Astrocyte (in vitro differentiated cells and primary cell): ENCODE results near the gene TRANK1. TPM values are rescaled to one million over a fixed set of nuclear protein-coding genes. Genes with fewer than 3 reads are reported as not detected.

Experiments
- DNase-seq: peaks from one replicate; pipeline ENCODE4 v3.0.0-alpha.2; 2010; ENCODE audit warnings: low read depth
- FAIRE-seq: peaks from 2 replicates; lab custom pipeline; 2011; peaks lifted over from hg19 to GRCh38; lab: Jason Lieb, UNC
- H2AFZ ChIP-seq: 2 replicates; pipeline ENCODE4 v1.6.0; 2012; ENCODE audit warnings: low read depth, low read length, inconsistent platforms
- H3K27ac ChIP-seq: 2 replicates; pipeline ENCODE4 v1.5.1; 2011; ENCODE audit warnings: low read depth, low read length, inconsistent platforms
- H3K27me3 ChIP-seq: 2 replicates; pipeline ENCODE4 v1.6.0; 2011; ENCODE audit warnings: low read length, inconsistent platforms; ENCODE audit not compliant: insufficient read depth
- H3K36me3 ChIP-seq: 2 replicates; pipeline ENCODE4 v1.5.1; 2011; ENCODE audit warnings: low read length, inconsistent platforms; ENCODE audit not compliant: insufficient read depth
- H3K4me1 ChIP-seq: 2 replicates; pipeline ENCODE4 v1.5.1; 2011; ENCODE audit warnings: low read length, inconsistent platforms; ENCODE audit not compliant: insufficient read depth
- H3K4me2 ChIP-seq: 2 replicates; pipeline ENCODE4 v1.6.0; 2012; ENCODE audit warnings: low read length, inconsistent platforms
- H3K4me3 ChIP-seq: 2 replicates; pipeline ENCODE4 v1.5.1; 2011; ENCODE audit warnings: low read depth, mild to moderate bottlenecking, low read length, inconsistent platforms; ENCODE audit not compliant: insufficient read depth
- H3K79me2 ChIP-seq: 2 replicates; pipeline ENCODE4 v1.6.0; 2012; ENCODE audit warnings: mild to moderate bottlenecking, low read length, inconsistent platforms; ENCODE audit not compliant: insufficient read depth
- H3K9ac ChIP-seq: 2 replicates; pipeline ENCODE4 v1.6.0; 2012; ENCODE audit warnings: mild to moderate bottlenecking, low read length, inconsistent platforms
- H3K9me3 ChIP-seq: 2 replicates; pipeline ENCODE4 v1.5.1; 2012; ENCODE audit warnings: low read depth, mild to moderate bottlenecking, low read length, inconsistent platforms; ENCODE audit not compliant: insufficient read depth
- H4K20me1 ChIP-seq: 2 replicates; pipeline ENCODE4 v1.6.0; 2012; ENCODE audit warnings: low read length, inconsistent platforms; ENCODE audit not compliant: insufficient read depth
- H3K27ac Mint-ChIP-seq: one replicate; pipeline ENCODE4 v1.8.0; 2021; ENCODE audit warnings: mild to moderate bottlenecking, mixed read lengths; ENCODE audit not compliant: unreplicated experiment
- H3K27me3 Mint-ChIP-seq: one replicate; pipeline ENCODE4 v1.8.0; 2021; ENCODE audit warnings: low read depth, mixed read lengths; ENCODE audit not compliant: unreplicated experiment
- H3K36me3 Mint-ChIP-seq: one replicate; pipeline ENCODE4 v1.8.0; 2021; ENCODE audit warnings: low read depth, mixed read lengths; ENCODE audit not compliant: unreplicated experiment
- H3K4me1 Mint-ChIP-seq: one replicate; pipeline ENCODE4 v1.8.0; 2021; ENCODE audit warnings: low read depth, mixed read lengths; ENCODE audit not compliant: unreplicated experiment
- H3K4me3 Mint-ChIP-seq: one replicate; pipeline ENCODE4 v1.8.0; 2021; ENCODE audit warnings: mild to moderate bottlenecking, moderate library complexity, mixed read lengths; ENCODE audit not compliant: unreplicated experiment
- H3K9me3 Mint-ChIP-seq: one replicate; pipeline ENCODE4 v1.8.0; 2021; ENCODE audit warnings: mild to moderate bottlenecking, mixed read lengths; ENCODE audit not compliant: unreplicated experiment
- CTCF ChIP-seq: IDR thresholded peaks from 2 replicates; pipeline ENCODE4 v1.5.1; 2011; ENCODE audit warnings: low read depth, mild to moderate bottlenecking, inconsistent platforms, low read length, moderate library complexity; ENCODE audit not compliant: insufficient read depth
- EZH2 ChIP-seq: IDR thresholded peaks from 2 replicates; pipeline ENCODE4 v1.6.1; 2012; ENCODE audit warnings: mild to moderate bottlenecking, low read length, inconsistent platforms; ENCODE audit not compliant: insufficient read depth
- total RNA-seq: library from RNA; stranded (reverse); gene quantifications from 2 replicates; pipeline ENCODE4 v1.2.1, GENCODE V29; 2021

TRANK1 gene
- total RNA-seq, 1 donor from 2014 or later = 5.6 TPM

GRCh38 chr3:36786921-36787890, 157.6 kb downstream of the TRANK1 start:
- no peak overlapping the region for H2AFZ ChIP-seq
- no peaks in the 10 kb centered on the region for H3K9me3 ChIP-seq
- DNase-seq (no peak), FAIRE-seq (no peak)
- H3K4me3 ChIP-seq = no peak overlapping the region
- H3K27ac ChIP-seq = no peak overlapping the region
- TF ChIP-seq EZH2 = no peak
- TF ChIP-seq CTCF = no peak
- no peak overlapping the region for H3K9ac ChIP-seq
- no peaks in the 10 kb centered on the region for H3K36me3 ChIP-seq
- H3K4me1 ChIP-seq = no peaks in the 10 kb centered on the region
- Mint-ChIP-seq H3K27ac (no peak overlapping the region), H3K9me3 (peaks cover 5% of the 10 kb centered on the region), H3K36me3 (no peaks in the 10 kb centered on the region), H3K27me3 (peaks cover 21% of the 10 kb centered on the region), H3K4me3 (no peak overlapping the region), H3K4me1 (peaks cover 3% of the 10 kb centered on the region)
- peaks cover 12% of the 10 kb centered on the region for H3K27me3 ChIP-seq
- no peak overlapping the region for H3K4me2 ChIP-seq
- no peaks in the 10 kb centered on the region for H3K79me2 ChIP-seq
- no peaks in the 10 kb centered on the region for H4K20me1 ChIP-seq

GRCh38 chr3:36784138-36784635, 160.7 kb downstream of the TRANK1 start:
- FAIRE-seq (no peak), DNase-seq (no peak)
- Histone ChIP-seq H3K4me2 (no peak overlapping the region), H3K27me3 (peaks cover 2% of the 10 kb centered on the region), H3K4me1 (no peaks in the 10 kb centered on the region), H3K27ac (no peak overlapping the region), H3K9me3 (no peaks in the 10 kb centered on the region), H2AFZ (no peak overlapping the region), H3K79me2 (no peaks in the 10 kb centered on the region), H3K9ac (no peak overlapping the region), H4K20me1 (no peaks in the 10 kb centered on the region), H3K36me3 (no peaks in the 10 kb centered on the region), H3K4me3 (no peak overlapping the region)
- peaks cover 5% of the 10 kb centered on the region for H3K9me3 Mint-ChIP-seq
- no peak overlapping the region for H3K4me3 Mint-ChIP-seq
- no peak overlapping the region for H3K27ac Mint-ChIP-seq
- no peak for TF ChIP-seq CTCF
- no peak for TF ChIP-seq EZH2
- no peaks in the 10 kb centered on the region for H3K36me3 Mint-ChIP-seq
- peaks cover 4% of the 10 kb centered on the region for H3K27me3 Mint-ChIP-seq
- peaks cover 3% of the 10 kb centered on the region for H3K4me1 Mint-ChIP-seq
